Memory B cell (primary cell): Measurements from ENCODE around the gene TRPM3.

Experiments
- ATAC-seq: fragments of 150-1000 bp; cut with Tn5 transposase; 2 replicates; pipeline ENCODE4 v1.10.0; 2021; ENCODE audit warnings: low read depth, mild to moderate bottlenecking, moderate library complexity
- DNase-seq, 2 donors: peaks; one replicate each; pipeline ENCODE4 v3.0.0; 2022; ENCODE audit warnings: low spot score in 2 of 2
- H3K27ac Mint-ChIP-seq: one replicate; pipeline ENCODE4 v1.8.0; 2022; ENCODE audit warnings: mild to moderate bottlenecking, moderate library complexity, mixed read lengths
- H3K27me3 Mint-ChIP-seq: one replicate; pipeline ENCODE4 v1.8.0; 2022; ENCODE audit warnings: mixed read lengths
- H3K36me3 Mint-ChIP-seq: one replicate; pipeline ENCODE4 v1.8.0; 2022; ENCODE audit warnings: mild to moderate bottlenecking, mixed read lengths
- H3K4me1 Mint-ChIP-seq: one replicate; pipeline ENCODE4 v1.8.0; 2022; ENCODE audit warnings: mixed read lengths
- H3K4me3 Mint-ChIP-seq: one replicate; pipeline ENCODE4 v1.8.0; 2022; ENCODE audit warnings: mild to moderate bottlenecking, moderate library complexity, mixed read lengths
- H3K9me3 Mint-ChIP-seq: one replicate; pipeline ENCODE4 v1.8.0; 2022; ENCODE audit warnings: mixed read lengths

TRPM3 gene

GRCh38 chr9:70964861-70965260 is 156.6 kb downstream of the TRPM3 start:
- Mint-ChIP-seq H3K9me3 (no peaks in the 10 kb centered on the region), H3K27ac (no peak overlapping the region), H3K4me3 (no peak overlapping the region), H3K36me3 (no peaks in the 10 kb centered on the region), H3K4me1 (no peaks in the 10 kb centered on the region), H3K27me3 (peaks cover 3% of the 10 kb centered on the region)
- ATAC-seq (no peak), DNase-seq (no peak)

GRCh38 chr9:70963554-70963953 is 157.9 kb downstream of the TRPM3 start:
- Mint-ChIP-seq H3K4me1 (no peaks in the 10 kb centered on the region), H3K4me3 (no peak overlapping the region), H3K27me3 (peaks cover 3% of the 10 kb centered on the region)

DNA sequence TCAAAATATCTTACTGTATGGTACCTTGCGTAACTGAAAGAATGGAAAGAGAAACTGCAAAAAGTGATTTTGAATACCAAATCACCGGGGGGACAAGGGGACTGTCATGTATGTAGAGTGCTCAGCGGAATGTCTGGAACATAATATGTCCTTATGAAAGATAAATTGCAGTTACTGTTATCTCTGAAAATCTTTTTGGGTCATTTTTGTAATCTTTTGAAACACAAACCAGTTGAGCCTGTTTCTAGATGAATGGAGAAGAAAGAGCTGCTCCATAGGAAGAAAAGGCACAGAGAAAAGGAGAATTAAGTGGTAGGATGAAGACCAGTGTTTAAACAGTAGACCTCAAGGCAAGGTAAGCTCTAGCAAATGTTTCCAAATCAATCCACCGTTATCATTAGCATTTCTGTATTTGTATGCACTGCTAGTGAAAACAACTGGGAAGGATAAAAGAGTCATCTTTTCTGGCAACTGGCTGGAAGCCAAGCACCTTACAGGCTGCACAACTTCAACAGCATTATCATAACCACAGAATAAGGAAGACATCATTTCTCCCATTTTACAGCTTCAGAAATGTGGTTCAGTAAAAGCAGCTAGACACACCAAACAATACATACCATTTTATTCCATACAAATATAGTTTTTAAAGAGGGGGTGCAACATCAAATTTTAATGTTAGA is 158.5 kb downstream of the TRPM3 start:
- Mint-ChIP-seq H3K27me3 (peaks cover 3% of the 10 kb centered on the region), H3K4me1 (no peaks in the 10 kb centered on the region), H3K36me3 (no peaks in the 10 kb centered on the region), H3K27ac (no peak overlapping the region), H3K4me3 (no peak overlapping the region), H3K9me3 (no peaks in the 10 kb centered on the region)
- ATAC-seq (no peak), DNase-seq (no peak)

More at GRCh38 chr9:70963554-70963953, 157.9 kb downstream of the TRPM3 start:
- DNase-seq = no peak
- no peak for ATAC-seq
- Mint-ChIP-seq H3K27ac (no peak overlapping the region), H3K36me3 (no peaks in the 10 kb centered on the region), H3K9me3 (no peaks in the 10 kb centered on the region)

DNA sequence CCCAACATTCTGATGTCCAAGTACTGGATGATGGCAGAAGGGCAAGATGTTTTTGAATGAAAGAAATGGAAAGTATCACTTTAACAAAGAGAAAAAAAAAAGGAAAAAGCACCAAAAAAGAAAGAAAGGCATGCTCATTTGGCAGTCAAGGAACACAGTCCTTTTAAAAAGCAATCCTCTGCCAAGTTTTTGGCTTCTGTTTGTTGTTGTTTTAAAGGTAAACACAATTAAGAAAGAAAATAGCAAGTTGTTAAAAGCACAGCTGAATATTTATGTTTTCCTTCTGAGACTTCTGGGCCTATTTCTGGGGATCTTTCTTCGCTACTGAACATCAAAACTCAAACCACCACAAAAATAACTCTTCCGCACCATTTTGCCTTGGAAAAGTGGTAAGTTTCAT is 162.1 kb downstream of the TRPM3 start:
- Mint-ChIP-seq H3K4me1 (no peaks in the 10 kb centered on the region), H3K27me3 (peaks cover 3% of the 10 kb centered on the region), H3K9me3 (no peaks in the 10 kb centered on the region), H3K4me3 (no peak overlapping the region), H3K36me3 (no peaks in the 10 kb centered on the region), H3K27ac (no peak overlapping the region)
- DNase-seq (no peak), ATAC-seq (no peak)

DNA sequence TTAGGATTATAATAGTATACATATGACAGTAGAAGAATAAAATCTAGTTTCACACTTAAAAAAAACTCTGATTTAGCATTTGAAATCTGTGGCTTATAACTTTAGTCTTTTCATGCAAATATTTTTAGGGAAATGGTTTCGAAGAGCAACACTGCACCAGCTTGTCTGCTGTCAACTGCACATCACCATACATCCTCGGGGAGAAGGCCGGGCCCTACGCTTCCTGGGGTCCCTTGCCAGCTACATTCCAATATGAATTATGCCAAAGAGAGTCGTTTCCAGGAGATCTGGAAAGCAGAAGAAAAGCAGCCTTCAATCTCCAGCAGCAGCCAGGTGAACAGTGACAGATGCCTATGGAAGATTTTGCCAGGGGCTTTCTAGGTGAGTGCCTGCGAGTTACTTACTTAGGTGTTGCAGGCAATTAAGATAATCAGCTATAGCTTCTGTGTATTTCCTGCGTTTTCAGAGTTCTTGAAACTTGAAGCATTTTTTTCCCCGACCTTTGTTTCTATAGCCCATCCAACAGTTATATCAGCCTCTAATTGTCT is 166.8 kb downstream of the TRPM3 start:
- H3K27ac Mint-ChIP-seq = no peak overlapping the region
- no peaks in the 10 kb centered on the region for H3K27me3 Mint-ChIP-seq
- H3K36me3 Mint-ChIP-seq = no peaks in the 10 kb centered on the region
- no peaks in the 10 kb centered on the region for H3K9me3 Mint-ChIP-seq
- no peak for DNase-seq
- H3K4me3 Mint-ChIP-seq = no peak overlapping the region
- ATAC-seq = no peak
- H3K4me1 Mint-ChIP-seq = no peaks in the 10 kb centered on the region

- DNase-seq = no peak
- Mint-ChIP-seq H3K9me3 (no peaks in the 10 kb centered on the region), H3K4me3 (no peak overlapping the region), H3K36me3 (no peaks in the 10 kb centered on the region), H3K4me1 (peaks cover 2% of the 10 kb centered on the region), H3K27me3 (no peaks in the 10 kb centered on the region), H3K27ac (no peak overlapping the region)
- no peak for ATAC-seq
Measured at GRCh38 chr9:70954126-70954525, 167.3 kb downstream of the TRPM3 start.

DNA sequence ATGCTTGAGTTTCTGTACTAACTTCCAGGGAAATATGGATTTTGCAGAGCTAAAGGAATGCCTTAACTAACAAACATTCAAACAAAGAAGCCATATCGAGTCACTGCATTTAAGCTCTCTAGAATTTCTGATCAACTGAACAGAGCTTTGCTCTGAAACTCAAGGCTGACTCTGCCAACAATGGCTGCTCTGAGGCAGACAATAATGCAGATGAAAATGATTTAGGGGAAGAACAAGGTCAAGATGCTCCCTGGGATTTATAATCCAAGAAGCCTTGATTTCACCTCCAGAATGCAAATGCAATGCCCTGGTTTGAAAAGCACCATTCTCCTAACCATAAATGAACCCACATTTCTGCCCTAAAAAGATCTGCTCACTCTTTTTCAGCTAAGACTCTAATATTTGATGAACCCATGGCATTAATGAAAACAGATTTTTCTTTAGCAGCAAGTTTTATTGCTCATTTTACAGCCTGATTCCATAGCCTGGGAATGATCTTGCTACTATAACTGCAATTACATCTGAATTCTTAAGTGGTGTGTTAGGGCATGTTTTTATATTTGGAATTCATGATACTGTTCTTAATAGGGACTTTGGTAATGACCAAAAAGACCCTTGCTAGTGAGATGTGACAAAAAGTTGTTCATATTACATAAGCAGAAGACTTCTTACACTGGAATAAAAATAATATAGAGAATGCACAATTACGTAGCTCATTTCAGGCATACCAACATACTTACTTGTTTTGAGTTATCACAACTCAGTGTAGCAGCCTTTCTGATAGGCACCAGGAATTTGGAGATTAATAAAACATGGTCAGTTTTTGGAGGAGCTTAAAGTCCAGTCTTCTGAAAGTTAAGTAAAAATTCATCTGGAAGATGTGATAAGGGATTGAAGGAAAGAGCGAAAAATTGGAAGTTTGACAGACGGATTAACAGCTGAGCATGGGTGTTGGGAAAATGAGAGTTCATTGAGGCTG is 169.4 kb downstream of the TRPM3 start:
- H3K4me1 Mint-ChIP-seq = peaks cover 2% of the 10 kb centered on the region
- no peaks in the 10 kb centered on the region for H3K36me3 Mint-ChIP-seq
- no peaks in the 10 kb centered on the region for H3K27me3 Mint-ChIP-seq
- ATAC-seq (no peak), DNase-seq (no peak)
- no peaks in the 10 kb centered on the region for H3K9me3 Mint-ChIP-seq
- H3K4me3 Mint-ChIP-seq = no peak overlapping the region
- no peak overlapping the region for H3K27ac Mint-ChIP-seq

DNA sequence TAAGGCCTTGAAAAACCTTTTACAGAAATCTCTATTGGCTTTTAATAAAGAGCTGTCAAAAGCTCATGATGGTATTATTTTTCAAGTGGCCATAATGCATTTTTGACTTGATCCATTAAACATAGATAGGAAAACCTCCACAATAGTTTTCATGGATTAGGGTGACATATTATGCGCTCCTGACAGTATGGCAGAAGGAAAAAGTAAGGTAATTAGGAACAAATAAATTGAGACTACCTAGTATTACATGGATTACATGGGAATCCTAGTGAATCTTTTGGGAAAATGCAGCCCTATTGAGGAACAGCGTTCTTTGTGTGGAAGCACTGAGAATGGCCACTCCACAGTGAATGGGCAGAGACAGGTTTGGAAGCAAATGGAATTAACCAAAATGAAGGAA is 171.2 kb downstream of the TRPM3 start:
- DNase-seq (no peak), ATAC-seq (no peak)
- H3K27ac Mint-ChIP-seq = no peak overlapping the region
- no peaks in the 10 kb centered on the region for H3K36me3 Mint-ChIP-seq
- H3K4me3 Mint-ChIP-seq = no peak overlapping the region
- no peaks in the 10 kb centered on the region for H3K9me3 Mint-ChIP-seq
- peaks cover 2% of the 10 kb centered on the region for H3K4me1 Mint-ChIP-seq
- H3K27me3 Mint-ChIP-seq = no peaks in the 10 kb centered on the region

DNA sequence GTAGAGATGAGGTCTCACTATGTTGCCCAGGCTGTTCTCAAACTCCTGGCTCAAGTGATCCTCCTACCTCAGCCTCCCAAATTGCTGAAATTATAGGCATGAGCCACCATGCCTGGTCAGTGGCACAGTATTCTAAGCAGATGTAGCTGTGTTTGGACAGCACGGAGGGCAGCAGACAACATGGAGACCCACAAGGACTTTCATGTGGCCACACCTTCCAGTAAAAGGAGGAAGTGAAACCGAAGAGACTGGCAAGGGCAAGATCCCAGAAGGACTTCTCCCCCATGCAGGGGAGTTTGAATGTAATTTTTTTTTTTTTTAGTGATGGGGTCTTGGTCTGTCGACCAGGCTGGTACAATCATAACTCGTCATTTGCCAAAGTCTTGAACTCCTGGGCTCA is 172.2 kb downstream of the TRPM3 start:
- no peaks in the 10 kb centered on the region for H3K36me3 Mint-ChIP-seq
- DNase-seq = no peak
- H3K27ac Mint-ChIP-seq = no peak overlapping the region
- ATAC-seq = no peak
- H3K4me1 Mint-ChIP-seq = peaks cover 2% of the 10 kb centered on the region
- no peaks in the 10 kb centered on the region for H3K27me3 Mint-ChIP-seq
- no peak overlapping the region for H3K4me3 Mint-ChIP-seq
- H3K9me3 Mint-ChIP-seq = no peaks in the 10 kb centered on the region

DNA sequence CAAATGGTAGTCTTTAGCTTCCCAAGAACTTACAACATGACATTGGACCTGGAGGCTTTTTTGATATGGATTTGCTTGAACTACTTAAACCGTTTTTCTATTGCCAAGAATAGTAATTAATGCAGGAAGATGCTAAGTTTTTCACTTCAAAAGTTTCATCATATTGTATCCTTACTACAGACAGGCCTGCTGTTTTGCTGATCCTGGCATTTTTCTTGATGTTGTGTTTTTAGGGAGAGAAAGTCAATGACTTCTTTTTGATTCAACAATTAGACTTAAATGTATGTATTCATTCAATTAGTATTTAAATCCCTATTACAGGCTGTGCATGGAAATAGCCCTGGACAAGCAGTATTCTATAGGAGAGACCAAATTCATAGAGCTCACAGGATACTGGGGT is 172.7 kb downstream of the TRPM3 start:
- no peak overlapping the region for H3K4me3 Mint-ChIP-seq
- H3K4me1 Mint-ChIP-seq = peaks cover 2% of the 10 kb centered on the region
- H3K36me3 Mint-ChIP-seq = no peaks in the 10 kb centered on the region
- H3K27ac Mint-ChIP-seq = no peak overlapping the region
- ATAC-seq (no peak), DNase-seq (no peak)
- H3K27me3 Mint-ChIP-seq = no peaks in the 10 kb centered on the region
- no peaks in the 10 kb centered on the region for H3K9me3 Mint-ChIP-seq

GRCh38 chr9:70947511-70947910 is 173.9 kb downstream of the TRPM3 start:
- Mint-ChIP-seq H3K4me3 (no peak overlapping the region), H3K27me3 (no peaks in the 10 kb centered on the region), H3K9me3 (no peaks in the 10 kb centered on the region), H3K36me3 (no peaks in the 10 kb centered on the region), H3K27ac (no peak overlapping the region), H3K4me1 (peaks cover 2% of the 10 kb centered on the region)
- ATAC-seq (no peak), DNase-seq (no peak)

DNA sequence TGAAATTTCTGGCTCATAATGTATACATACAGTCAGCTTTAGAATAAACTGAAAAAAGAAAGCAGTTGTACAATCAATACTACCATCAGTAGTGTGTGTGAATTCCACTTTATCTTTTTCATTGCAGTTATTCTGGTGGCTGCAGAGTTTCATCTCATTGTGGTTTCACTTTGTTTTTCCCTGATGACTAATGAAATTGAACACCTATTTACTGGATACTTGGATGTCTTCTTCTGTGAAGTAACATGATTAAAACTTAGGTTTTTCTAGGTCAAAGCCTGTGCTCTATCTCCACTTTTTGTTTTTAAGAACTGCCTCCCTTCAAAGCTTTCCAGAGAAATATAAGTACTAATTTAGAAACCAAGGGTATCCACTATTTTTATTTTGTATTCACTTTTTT is 174.3 kb downstream of the TRPM3 start:
- ATAC-seq = no peak
- H3K27me3 Mint-ChIP-seq = no peaks in the 10 kb centered on the region
- H3K4me1 Mint-ChIP-seq = peaks cover 2% of the 10 kb centered on the region
- no peak for DNase-seq
- no peak overlapping the region for H3K27ac Mint-ChIP-seq
- no peaks in the 10 kb centered on the region for H3K36me3 Mint-ChIP-seq
- no peaks in the 10 kb centered on the region for H3K9me3 Mint-ChIP-seq
- no peak overlapping the region for H3K4me3 Mint-ChIP-seq

DNA sequence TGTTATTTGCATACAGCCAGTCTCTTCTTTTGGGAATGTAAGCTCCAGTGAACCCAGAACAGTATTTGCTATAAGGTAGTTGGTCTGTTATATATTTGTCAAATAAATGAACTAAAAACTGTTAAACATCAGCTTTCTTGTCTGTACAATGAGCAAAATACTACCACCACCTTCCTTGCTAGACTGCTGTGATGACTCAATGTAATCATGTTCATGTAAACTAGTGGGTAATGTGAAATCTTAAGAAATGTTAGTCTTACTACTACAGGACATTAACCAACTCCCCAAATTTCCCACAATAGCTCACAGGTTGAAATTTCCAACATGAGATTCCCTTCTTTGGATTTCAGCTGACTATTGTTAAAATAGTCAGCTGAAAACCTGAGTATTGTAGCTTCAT is 176.1 kb downstream of the TRPM3 start:
- DNase-seq (no peak), ATAC-seq (no peak)
- Mint-ChIP-seq H3K9me3 (no peaks in the 10 kb centered on the region), H3K4me1 (peaks cover 2% of the 10 kb centered on the region), H3K27me3 (no peaks in the 10 kb centered on the region), H3K36me3 (no peaks in the 10 kb centered on the region), H3K4me3 (no peak overlapping the region), H3K27ac (no peak overlapping the region)

DNA sequence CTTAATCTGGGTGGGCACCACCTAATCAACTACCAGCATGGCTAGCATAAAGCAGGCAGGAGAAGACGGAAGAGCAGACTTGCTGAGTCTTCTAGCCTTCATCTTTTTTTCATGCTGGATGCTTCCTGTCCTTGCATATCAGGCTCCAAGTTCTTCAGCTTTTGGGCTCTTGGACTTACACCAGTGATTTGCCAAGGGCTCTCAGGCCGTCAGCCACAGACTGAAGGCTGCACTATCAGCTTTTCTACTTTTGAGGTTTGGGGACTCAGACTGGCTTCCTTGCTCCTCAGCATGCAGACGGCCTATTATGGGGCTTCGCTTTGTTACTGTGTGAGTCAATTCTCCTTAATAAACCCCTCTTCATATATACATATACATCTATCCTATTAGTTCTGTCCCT is 180.2 kb downstream of the TRPM3 start:
- Mint-ChIP-seq H3K36me3 (no peaks in the 10 kb centered on the region), H3K27me3 (no peaks in the 10 kb centered on the region), H3K4me3 (no peak overlapping the region), H3K4me1 (no peaks in the 10 kb centered on the region), H3K27ac (no peak overlapping the region), H3K9me3 (no peaks in the 10 kb centered on the region)
- DNase-seq (no peak), ATAC-seq (no peak)
